G401 (cell line): Measurements from ENCODE around the gene BRIX1. TPM values are rescaled to one million over a fixed set of nuclear protein-coding genes. Genes with fewer than 3 reads are reported as not detected.
"Not testable (repeated sequence)": the region's sequence is repeated elsewhere in the genome, so short reads cannot be mapped to it uniquely, and the experiment has no call there.

Source experiments
- DNase-seq: peaks from one replicate; pipeline ENCODE4 v3.0.0-alpha.2; 2015; ENCODE audit warnings: low spot score
- in situ Hi-C: cut with HindIII; loops from 2 replicates; pipeline ENCODE4 v1.10.0; 2016; ENCODE audit warnings: low sequenced_read_pairs, mixed read lengths
- total RNA-seq: library from RNA; depleted of rRNA; stranded (reverse); fragments of >200 nt; shearing (Covaris generic); gene quantifications from 2 replicates; pipeline ENCODE4 v1.2.3, GENCODE V29; 2014

BRIX1 gene
- total RNA-seq, 1 experiment from 2014 or later, result 66.5 TPM

DNA sequence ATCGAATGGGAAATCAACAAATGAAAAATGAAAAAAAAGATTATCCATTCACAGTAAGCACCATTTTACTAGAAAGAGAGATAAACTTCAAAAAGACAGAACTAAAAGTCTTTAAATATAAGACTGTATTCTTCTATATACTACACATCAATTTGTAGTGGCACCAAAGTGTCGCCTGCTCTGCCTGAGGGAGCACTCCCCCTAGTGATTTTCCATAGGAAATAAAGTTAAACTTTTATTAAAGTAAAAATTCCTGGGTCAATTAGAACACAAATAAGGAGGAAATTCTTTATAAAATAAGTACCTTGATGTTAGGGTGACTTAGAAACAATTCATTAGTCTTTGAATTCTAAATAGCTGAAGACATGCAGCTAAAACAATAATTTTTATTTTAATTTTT lies 9.9 kb upstream of the BRIX1 start:
- DNase-seq, result no peak
- in situ Hi-C loops, result no loop called here

DNA sequence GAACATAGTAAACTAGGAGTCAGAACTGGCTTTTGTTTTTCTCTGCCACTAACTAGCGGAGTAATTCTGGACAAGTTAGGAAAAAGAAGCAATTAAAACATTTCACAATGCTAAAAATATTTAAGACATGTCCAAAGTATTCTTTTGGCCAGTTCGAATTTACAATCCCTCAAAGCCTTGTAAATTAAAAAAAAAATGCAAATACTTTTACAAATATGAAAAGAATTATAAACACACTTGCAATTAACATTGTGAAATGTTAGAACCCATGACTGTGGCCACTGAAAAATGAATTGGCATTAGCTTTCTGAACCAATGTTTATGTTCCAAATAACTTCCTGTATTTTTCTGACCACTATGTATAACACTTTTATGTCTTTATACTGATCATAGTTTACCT lies 2.4 kb upstream of the BRIX1 start:
- no peak for DNase-seq
- in situ Hi-C loops, result no loop called here

DNA sequence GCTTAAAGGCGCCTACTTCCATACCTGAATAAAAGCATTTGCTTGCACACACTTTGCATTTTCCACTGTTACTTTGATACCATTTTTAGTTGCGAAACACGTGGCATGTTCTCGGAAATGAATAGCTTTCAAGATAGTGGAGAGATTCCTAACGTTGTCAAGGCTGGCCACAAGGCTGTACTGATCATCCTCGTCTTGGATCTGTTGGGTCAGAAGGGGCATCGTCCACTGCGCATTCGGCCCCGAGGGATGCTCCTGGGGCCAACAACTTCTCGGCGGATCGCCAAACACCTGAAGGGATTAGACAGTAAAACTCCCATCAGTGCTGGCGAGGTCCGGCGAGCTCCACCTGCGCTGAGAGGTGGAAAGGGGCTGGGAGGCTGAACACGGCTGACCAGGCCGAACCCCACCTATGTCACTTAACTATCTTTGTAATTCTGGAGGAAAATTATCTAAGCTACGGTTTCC lies 806 bp upstream of the BRIX1 start:
- in situ Hi-C loops, result no loop called here
- no peak for DNase-seq

DNA sequence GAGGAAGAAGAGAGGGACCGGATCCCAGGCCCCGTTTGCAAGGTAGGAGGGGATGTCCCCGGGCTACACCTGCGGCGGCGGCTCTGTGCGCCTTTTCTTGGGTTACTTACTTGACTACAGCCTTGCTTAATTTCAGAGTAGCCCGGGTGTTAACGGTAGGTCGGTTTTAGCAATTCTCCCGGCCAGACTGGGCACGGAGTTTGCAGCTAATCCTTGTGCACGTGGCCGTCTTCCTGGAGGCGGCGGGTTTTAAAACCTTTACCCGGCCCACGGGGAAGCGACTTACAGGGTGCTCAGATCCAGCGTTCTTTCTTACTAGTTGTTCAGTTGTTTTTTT lies 313 bp downstream of the BRIX1 start:
- DNase-seq, result no peak
- in situ Hi-C loops, result no loop called here

DNA sequence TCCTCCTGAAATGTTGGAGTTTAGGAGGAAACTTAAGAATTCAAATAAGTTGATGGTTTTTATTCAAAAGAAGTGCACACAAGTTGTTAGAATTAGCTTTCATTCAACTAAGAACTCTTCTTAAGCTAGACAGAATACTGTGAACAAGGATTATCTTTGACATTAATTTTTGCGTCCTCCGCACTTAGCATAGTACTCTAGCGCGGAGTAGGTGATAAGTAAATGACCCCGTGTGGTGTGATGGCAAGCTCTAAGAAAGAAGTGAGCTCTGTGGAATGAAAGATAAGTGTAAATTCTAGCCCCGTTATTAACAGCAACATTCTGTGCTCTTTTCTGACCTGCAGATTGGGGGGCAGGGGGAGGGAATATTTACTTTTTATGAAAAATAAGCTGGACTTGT lies 1.0 kb downstream of the BRIX1 start:
- in situ Hi-C loops, result no loop called here
- no peak for DNase-seq

DNA sequence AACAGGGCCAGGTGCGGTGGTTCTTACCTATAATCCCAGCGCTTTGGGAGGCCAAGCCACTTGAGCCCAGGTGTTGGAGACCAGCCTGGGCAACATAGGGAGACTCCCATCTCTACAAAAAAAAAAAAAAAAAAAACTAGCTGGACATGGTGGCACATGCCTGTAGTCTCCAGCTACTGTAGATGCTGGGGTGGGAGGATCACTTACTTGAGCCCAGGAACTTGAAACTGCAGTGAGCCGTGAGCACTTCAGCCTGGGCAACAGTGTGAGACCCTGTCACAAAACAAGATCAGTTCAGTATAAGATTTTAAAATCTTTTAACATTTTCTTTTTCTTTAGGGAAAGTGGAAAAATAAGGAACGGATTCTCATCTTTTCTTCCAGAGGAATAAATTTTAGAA lies 2.5 kb downstream of the BRIX1 start:
- in situ Hi-C loops, result no loop called here
- DNase-seq, result no peak

DNA sequence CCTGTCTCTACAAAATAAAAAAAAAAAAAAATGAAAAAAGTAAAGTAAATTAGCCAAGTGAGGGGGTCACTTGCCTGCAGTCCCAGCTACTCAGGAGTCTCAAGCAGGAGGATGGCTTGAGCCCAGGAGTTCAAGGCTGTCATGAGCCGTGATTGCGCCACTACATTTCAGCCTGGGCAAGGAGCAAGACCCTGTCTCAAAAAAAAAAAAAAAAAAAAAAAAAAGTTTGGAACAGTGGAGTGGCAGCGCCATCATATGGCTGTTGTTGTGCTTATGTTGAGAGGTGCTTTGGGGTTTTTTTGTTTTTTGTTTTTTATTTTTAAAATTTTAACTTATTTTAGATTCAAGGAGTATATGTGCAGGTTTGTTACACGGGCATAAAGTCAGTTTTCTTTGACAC lies 3.6 kb downstream of the BRIX1 start:
- in situ Hi-C loops, result no loop called here
- no peak for DNase-seq

DNA sequence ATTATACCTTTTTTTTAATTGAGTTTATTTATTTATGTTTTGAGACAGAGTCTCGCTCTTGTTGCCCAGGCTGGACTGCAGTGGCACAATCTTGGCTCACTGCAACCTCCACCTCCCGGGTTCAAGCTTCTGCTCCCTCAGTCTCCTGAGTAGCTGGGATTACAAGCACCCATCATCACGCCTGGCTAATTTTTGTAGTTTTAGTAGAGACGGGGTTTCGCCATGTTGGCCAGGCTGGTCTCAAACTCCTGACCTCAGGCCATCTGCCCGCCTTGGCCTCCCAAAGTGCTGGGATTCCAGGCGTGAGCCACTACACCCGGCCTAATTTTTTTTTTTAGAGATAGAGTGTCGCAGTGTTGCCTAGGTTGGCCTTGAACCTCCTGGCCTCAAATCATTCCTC lies 7.7 kb downstream of the BRIX1 start:
- DNase-seq, in situ Hi-C loops: not testable (repeated sequence)

DNA sequence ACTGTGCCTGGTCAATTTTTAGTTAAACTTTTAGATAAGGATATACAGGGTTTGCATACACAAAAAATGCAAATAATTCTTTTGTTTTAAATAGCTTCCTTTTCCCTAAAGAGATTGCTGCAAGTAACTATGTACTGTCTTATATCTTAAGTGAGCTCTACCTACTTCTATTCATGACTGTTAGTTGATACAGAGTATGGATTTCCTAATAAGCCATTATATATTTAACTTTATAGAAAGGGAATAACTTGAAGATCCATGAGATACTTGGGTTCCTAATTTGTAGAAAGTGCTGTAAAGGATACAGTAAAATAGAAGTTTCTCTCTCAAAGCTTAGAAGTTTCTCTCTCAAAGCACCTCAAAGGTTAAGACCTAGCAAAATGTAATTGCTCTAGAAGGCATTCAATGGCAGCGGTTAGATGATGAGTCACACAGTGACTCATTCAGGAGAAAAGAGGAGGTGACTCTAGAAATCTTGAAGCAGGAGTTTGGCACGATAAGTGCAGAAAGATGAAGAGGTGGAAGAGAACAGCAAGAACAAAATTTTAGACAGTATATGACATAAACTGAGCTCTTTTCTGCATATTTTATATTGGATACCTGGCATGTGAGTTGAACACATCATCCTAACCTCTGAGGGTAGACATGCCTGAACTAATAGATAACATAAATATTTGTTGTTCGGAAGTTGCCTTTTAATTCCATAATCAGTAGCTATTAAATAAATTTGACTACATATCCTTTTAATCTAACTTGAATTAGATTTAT lies 8.4 kb downstream of the BRIX1 start:
- in situ Hi-C loops, result no loop called here
- DNase-seq, result no peak

DNA sequence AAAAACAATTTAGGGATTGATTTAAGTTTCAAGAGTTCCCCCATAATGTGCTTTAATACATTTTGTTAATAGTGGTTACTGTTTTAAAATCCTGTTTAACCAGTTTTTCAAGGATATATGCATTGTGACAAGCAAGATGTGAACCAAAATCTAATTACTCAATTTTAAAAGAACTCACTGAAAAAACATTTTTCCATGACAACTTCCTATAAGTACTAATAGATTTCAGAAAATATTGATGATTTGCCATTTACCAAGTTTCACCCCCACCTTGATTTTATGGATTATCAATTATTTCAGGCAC lies 8.9 kb downstream of the BRIX1 start:
- DNase-seq, result no peak
- in situ Hi-C loops, result no loop called here

DNA sequence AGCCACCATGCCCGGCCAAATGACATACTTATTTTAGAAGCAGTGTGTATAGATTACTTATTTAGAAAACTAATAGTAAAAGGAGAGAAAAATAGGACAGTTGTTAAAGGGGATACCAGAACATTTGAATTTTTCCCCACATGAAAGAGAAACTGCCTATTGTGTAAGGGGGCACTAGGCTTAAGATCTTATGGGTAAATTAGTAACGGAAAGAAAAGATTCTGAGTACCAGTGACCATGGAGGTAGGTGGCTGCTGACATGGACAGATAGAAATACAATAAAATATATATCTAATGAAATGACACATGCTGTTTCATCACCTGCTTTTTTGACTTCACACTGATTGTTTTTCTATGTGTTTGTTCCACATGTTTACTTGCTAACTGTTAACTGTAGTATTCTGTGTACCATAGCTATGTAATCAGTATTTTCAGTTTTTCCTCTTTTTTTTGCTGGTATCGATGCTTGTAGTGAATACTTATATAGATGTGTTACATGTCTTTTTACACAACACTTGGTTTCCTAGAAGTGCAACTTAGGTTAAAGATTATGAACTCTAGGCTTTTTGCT lies 10.9 kb downstream of the BRIX1 start:
- in situ Hi-C loops, result no loop called here
- DNase-seq, result no peak

DNA sequence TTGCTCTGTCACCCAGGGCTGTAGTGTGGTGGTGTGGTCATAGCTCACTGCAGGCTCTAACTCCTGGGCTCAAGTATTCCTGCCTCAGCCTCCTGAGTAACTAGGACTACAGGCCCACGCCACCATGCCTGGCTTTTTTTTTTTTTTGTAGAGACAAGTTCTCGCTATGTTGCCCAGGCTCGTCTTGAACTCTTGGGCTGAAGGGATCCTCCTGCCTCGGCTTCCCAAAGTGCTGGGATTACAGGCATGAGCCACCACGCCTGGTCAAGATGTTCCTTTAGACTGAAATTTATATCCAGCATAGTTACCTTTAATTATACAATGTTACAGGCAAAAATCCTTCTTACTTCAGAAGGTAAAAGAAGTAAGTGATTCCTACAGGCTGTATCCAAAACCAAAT lies 12.3 kb downstream of the BRIX1 start:
- DNase-seq, result no peak
- in situ Hi-C loops, result no loop called here

DNA sequence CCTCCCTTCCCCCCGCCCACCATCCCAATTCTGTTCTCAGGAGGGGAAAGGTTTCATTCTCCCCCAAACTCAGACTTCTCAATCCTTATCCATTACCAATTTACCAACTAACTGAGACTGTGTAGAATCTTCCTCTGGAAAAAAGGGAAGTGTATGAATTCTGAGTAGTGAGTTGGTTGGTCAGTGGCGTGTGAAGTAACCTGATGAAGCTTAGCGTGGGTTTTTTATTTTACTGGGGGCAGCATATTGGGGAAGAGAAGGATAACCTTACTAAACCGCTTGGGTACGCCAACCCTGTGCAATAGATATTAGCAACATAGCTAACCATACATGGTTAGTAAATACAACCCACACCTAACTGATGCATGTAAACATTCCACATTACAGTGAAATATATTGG lies 12.8 kb downstream of the BRIX1 start:
- no peak for DNase-seq
- in situ Hi-C loops, result no loop called here

DNA sequence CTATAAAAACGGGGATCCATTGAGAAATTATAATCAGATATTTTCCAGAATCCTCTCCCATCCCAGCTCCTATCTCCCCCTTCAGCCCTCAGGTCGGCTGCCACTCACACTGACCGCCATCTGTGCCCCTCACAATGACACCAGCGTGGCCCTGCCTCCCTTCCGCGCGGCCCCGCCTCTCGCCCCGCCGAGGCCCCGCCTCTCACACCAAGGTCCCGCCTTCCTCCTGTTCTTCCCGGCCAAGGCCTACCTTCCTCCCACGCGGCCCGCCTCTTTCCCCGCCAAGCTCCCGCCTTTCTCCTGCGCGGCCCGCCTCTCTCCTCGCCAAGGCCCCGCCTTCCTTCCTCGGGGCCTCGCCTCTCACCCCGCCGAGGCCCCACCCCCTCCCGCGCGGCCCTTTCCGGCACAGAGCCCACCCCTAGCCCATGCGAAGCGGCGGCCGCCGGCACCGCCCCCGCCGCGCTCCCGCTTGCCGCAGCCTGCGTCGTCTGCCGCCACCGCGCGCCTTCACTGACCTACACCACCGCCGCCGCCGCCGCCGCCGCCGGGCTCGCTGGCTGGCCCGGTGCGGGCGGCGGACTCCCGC lies 13.7 kb downstream of the BRIX1 start, which contains the start of gene DNAJC21:
Gene DNAJC21, plus strand, starts transcription at position 426 of the 586 bp plus-strand sequence. CDS start 261 bp downstream, outside the sequence.
- DNase-seq, result peak; percentile 99
- in situ Hi-C loops, result no loop called here

DNA sequence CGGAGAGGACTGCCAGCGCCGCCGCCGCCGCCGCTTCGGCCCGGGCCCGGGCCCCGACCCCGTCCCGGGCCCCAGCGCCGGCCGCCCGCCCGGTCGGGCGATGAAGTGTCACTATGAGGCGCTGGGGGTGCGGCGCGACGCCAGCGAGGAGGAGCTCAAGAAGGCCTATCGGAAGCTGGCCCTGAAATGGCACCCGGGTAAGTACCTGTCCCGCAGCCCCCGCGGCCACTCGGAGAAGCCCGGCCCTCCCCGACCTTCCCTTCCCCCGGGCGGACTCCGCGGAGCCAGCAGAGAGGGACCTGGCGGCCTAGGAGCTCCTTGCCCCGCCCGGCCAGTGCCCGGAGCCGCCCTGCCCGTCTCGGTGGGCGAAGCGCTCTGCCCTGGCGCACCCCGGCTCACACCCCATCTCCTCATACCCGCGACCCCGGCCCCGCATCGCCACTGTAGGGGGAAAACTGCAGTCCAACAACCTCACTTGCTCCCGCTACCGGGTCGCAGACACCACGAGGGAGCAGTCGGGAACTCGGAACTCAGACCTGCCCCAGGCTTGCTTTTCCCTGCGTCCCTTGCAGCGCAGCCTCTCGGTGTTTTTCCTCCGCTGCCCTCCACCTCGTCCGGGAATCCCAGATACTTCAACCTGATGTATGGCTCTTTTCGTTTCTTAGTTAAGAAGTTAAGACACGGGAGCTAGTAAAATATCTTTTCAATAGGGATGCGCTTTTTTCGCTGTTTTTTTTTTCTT lies 14.4 kb downstream of the BRIX1 start:
- in situ Hi-C loops, result no loop called here
- DNase-seq, result peak; percentile 85

DNA sequence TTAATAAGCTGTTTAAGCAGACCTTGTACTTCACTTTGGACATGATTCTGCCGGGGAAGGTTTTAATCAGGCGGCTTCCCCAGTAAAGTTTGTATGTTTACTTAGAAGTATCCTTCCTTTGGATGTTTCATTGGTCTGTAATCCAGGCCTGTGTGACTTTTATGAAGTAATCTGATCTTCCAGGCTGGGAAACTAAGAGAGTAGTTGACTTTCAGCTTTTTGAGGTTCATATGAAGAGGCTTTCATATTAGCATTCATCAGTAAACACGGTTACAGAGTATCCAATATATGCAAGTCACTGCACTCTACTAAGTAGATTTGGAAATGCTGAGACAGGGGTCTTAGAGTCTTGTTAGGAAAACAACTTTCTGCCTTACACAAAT lies 14.9 kb downstream of the BRIX1 start:
- in situ Hi-C loops, result no loop called here

DNA sequence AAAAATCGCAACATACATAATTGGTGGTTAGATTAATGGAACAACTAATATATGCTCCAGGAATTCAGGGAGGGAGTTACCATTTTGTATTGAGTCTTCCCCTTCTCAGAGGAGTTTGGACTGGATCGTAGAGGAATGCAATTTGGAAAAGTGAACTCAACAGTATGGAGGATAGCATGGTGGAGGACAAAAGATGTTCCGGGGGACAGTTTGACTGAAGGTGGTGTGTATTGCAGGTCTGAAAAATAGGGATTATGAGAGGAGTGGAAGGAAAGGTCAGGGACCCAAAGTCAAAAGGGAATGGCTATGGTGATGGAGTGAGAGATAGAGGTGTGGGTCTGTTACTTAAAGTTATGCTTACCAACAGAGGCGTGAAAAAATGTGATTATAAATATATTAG lies 15.4 kb downstream of the BRIX1 start:
- in situ Hi-C loops, result no loop called here
- no peak for DNase-seq

More for the DNA sequence above, 14.9 kb downstream of the BRIX1 start:
- DNase-seq, result no peak

DNA sequence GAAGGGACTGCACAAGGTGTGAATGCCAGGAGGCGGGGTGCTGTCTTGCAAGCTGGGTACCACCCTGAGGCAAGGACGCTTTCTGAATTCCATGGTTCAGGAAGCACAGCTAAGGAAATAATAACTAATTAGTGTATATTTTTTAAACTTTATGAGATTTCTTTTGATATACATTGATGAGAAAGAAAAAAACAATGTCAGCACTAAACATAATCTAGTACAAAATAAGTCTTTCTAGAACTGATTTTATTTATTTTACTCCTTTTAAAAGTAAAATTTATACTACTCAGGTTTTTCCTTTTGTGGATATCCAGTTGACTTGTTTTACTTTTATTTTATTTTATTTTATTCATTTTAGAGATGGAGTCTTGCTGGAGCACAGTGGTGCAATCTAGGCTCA lies 17.4 kb downstream of the BRIX1 start:
- in situ Hi-C loops, result no loop called here
- no peak for DNase-seq

DNA sequence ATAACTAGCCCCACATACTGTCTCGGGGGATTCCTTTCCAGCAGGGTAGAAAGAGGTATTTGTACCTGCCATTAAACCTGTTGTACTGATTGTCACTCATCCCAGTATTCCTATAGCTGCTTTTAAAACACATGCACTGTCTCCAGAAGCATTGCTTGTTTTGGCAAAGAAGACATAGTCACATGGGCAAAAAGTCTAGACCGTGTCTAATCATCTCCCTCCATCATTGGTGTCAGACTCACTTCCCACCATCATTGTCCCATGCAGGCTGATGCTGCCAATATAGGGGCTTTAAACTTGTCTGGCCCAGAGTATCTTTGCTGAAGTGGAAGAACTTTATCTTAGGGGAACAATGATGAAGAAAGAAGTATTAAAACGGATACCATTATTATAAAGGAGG lies 26.4 kb downstream of the BRIX1 start:
- no peak for DNase-seq
- in situ Hi-C loops, result no loop called here

DNA sequence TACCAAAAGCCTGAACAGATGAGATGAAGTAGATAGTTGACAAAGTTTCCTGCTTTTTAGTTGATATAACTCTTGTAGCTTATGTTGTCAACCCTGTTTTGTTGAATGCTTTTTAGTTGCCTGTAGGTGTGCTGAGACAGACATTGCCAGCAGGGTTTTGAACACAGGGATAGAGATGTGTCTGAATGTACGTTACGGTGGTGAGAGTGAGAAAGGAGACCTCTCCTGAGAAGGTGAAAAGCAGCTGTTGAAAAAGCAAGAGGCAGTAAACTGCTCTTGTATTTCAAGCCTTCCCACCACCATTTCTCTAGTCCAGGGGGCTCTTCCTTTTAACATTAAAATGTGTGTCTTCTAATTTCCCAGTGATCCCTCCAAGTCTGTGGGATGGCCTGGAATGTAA lies 28.5 kb downstream of the BRIX1 start:
- no peak for DNase-seq
- in situ Hi-C loops, result no loop called here
